Gastroesophageal sphincter (tissue), 3 donors: ENCODE measurements around the gene SOCS3.

ENCODE experiments used
- POLR2A ChIP-seq, 2 donors: fragments of 450-650 bp; IDR thresholded peaks; one replicate each; pipeline ENCODE4 v1.6.1; 2017; ENCODE audit warnings: antibody characterized with exemption in 2 of 2, mild to moderate bottlenecking in 2 of 2, moderate library complexity in 1 of 2
- TF ChIP-seq, protein P1 (sequence below), 4 experiments: fragments of 200-600 bp in 2 of 4; fragments of 450-650 bp in 2 of 4; sonication (generic) in 1 of 4; IDR thresholded peaks; one replicate each; pipeline ENCODE4 v1.5.1; 2017 to 2019; ENCODE audit warnings: antibody characterized with exemption in 4 of 4, mild to moderate bottlenecking in 2 of 4, moderate library complexity in 2 of 4

DNA sequence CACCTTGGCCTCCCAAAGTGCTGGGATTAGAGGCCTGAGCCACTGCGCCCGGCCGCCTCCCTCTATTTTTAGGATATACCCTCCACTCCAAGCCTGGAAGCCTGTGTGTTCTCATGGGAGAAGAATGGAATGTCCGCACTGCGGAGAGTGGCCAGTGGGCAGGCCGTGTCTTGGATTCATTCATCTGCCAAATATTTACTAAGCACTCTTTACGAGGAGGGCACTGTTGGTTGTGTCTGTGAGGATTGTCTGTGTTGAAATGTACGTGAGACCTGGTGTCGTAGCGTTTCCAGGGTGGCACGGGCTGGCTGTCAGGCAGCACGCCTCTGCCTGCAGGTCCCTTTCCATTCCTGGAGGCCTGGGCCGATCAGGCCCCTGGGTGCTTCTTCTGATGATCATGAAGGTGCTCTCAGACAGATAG lies 37.8 kb upstream of the SOCS3 start:
- TF ChIP-seq, protein P1, sequence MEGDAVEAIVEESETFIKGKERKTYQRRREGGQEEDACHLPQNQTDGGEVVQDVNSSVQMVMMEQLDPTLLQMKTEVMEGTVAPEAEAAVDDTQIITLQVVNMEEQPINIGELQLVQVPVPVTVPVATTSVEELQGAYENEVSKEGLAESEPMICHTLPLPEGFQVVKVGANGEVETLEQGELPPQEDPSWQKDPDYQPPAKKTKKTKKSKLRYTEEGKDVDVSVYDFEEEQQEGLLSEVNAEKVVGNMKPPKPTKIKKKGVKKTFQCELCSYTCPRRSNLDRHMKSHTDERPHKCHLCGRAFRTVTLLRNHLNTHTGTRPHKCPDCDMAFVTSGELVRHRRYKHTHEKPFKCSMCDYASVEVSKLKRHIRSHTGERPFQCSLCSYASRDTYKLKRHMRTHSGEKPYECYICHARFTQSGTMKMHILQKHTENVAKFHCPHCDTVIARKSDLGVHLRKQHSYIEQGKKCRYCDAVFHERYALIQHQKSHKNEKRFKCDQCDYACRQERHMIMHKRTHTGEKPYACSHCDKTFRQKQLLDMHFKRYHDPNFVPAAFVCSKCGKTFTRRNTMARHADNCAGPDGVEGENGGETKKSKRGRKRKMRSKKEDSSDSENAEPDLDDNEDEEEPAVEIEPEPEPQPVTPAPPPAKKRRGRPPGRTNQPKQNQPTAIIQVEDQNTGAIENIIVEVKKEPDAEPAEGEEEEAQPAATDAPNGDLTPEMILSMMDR (IDR thresholded peaks at IDR 0.05): no peak
- TF ChIP-seq POLR2A (IDR thresholded peaks at IDR 0.05): no peak
